T-helper 22 cell (primary cell): ENCODE results near the gene AGBL1.
"Not testable (repeated sequence)": the region's sequence is repeated elsewhere in the genome, so short reads cannot be mapped to it uniquely, and the experiment has no call there.

Experiments used
- DNase-seq: peaks from one replicate; pipeline ENCODE4 v3.0.0-alpha.2; 2020; ENCODE audit warnings: low read depth

Gene AGBL1

GRCh38 chr15:86935841-86936240 is 856.2 kb downstream of the AGBL1 start:
- DNase-seq, result no peak

GRCh38 chr15:86942285-86942684 is 862.6 kb downstream of the AGBL1 start:
- no peak for DNase-seq

GRCh38 chr15:86948719-86949118 is 869.0 kb downstream of the AGBL1 start:
- no peak for DNase-seq

GRCh38 chr15:86959254-86959653 is 879.6 kb downstream of the AGBL1 start:
- DNase-seq, result no peak

GRCh38 chr15:86961669-86962068 is 882.0 kb downstream of the AGBL1 start:
- DNase-seq, result no peak

GRCh38 chr15:86964271-86964670 is 884.6 kb downstream of the AGBL1 start:
- no peak for DNase-seq

- no peak for DNase-seq
Observed at GRCh38 chr15:86968244-86968643, 888.6 kb downstream of the AGBL1 start.

GRCh38 chr15:86969364-86969763 is 889.7 kb downstream of the AGBL1 start:
- no peak for DNase-seq

- DNase-seq, result no peak
Observed at GRCh38 chr15:86973284-86973844, 893.7 kb downstream of the AGBL1 start.

- DNase-seq, result no peak
Observed at GRCh38 chr15:86988033-86988432, 908.4 kb downstream of the AGBL1 start.

- DNase-seq, result no peak
Observed at GRCh38 chr15:87021751-87022150, 942.1 kb downstream of the AGBL1 start.

GRCh38 chr15:87031540-87032230 is 952.0 kb downstream of the AGBL1 start:
- no peak for DNase-seq

- no peak for DNase-seq
Observed at GRCh38 chr15:87032295-87032694, 952.6 kb downstream of the AGBL1 start.

- DNase-seq, result no peak
Observed at GRCh38 chr15:87033056-87033455, 953.4 kb downstream of the AGBL1 start.

- no peak for DNase-seq
Observed at GRCh38 chr15:87034886-87035285, 955.2 kb downstream of the AGBL1 start.

GRCh38 chr15:87038404-87038803 is 958.7 kb downstream of the AGBL1 start:
- DNase-seq, result no peak

- not testable (repeated sequence) for DNase-seq
Observed at GRCh38 chr15:87042619-87043018, 962.9 kb downstream of the AGBL1 start.

- DNase-seq, result no peak
Observed at GRCh38 chr15:87045746-87046145, 966.1 kb downstream of the AGBL1 start.

GRCh38 chr15:87047203-87047965 is 967.7 kb downstream of the AGBL1 start:
- no peak for DNase-seq
